GM18861 (cell line): ENCODE measurements around the gene VDAC1.
A peak's percentile ranks its signal among the peaks of the same experiment; 100 is the strongest.

Experiments used
- ATAC-seq: cut with Tn5 transposase; IDR thresholded peaks from one replicate; pipeline ENCODE4 v1.9.1; 2021; ENCODE audit not compliant: unreplicated experiment

VDAC1 gene

GRCh38 chr5:133930061-133930812 is 74.5 kb downstream of the VDAC1 start:
- ATAC-seq, result peak; percentile 24

GRCh38 chr5:133928587-133929393 is 76.0 kb downstream of the VDAC1 start:
- peak; percentile 35 for ATAC-seq

GRCh38 chr5:133927300-133928180 is 77.2 kb downstream of the VDAC1 start:
- no peak for ATAC-seq

- no peak for ATAC-seq
These were observed 78.1 kb downstream of the VDAC1 start for GRCh38 chr5:133926489-133927299.

GRCh38 chr5:133925866-133926488 is 78.8 kb downstream of the VDAC1 start:
- no peak for ATAC-seq

GRCh38 chr5:133925269-133925668 is 79.5 kb downstream of the VDAC1 start:
- ATAC-seq, result no peak

- no peak for ATAC-seq
These were observed 80.4 kb downstream of the VDAC1 start for GRCh38 chr5:133924221-133924920.

- ATAC-seq, result no peak
These were observed 82.8 kb downstream of the VDAC1 start for GRCh38 chr5:133921979-133922378.
